HG03469 (cell line): ENCODE results near the gene ANKRD28.
"Not testable (repeated sequence)": the region's sequence is repeated elsewhere in the genome, so short reads cannot be mapped to it uniquely, and the experiment has no call there.

Experiments used
- ATAC-seq: cut with Tn5 transposase; IDR thresholded peaks from one replicate; pipeline ENCODE4 v1.9.1; 2021; ENCODE audit warnings: mild to moderate bottlenecking, moderate library complexity, moderate number of reproducible peaks; ENCODE audit not compliant: unreplicated experiment

ANKRD28 gene

GRCh38 chr3:15797642-15798303 is at the start of gene ANKRD28:
Gene ANKRD28 (minus strand): TSS chr3:15797979. CDS start chr3:15796521, 1,458 bp downstream.
- ATAC-seq: no peak

- no peak for ATAC-seq
Observed at GRCh38 chr3:15847239-15847638, 49.5 kb upstream of the ANKRD28 start.

GRCh38 chr3:15846606-15847005 is 48.8 kb upstream of the ANKRD28 start:
- ATAC-seq: no peak

GRCh38 chr3:15845475-15845874 is 47.7 kb upstream of the ANKRD28 start:
- peak; percentile 48 for ATAC-seq

- ATAC-seq: no peak
Observed at GRCh38 chr3:15844889-15845288, 47.1 kb upstream of the ANKRD28 start.

GRCh38 chr3:15841091-15841973 is 43.6 kb upstream of the ANKRD28 start:
- not testable (repeated sequence) for ATAC-seq

- no peak for ATAC-seq
Observed at GRCh38 chr3:15839568-15839967, 41.8 kb upstream of the ANKRD28 start.

GRCh38 chr3:15831927-15832326 is 34.1 kb upstream of the ANKRD28 start:
- ATAC-seq: no peak

GRCh38 chr3:15825016-15825415 is 27.2 kb upstream of the ANKRD28 start:
- ATAC-seq: no peak

- no peak for ATAC-seq
Observed at GRCh38 chr3:15823092-15823491, 25.3 kb upstream of the ANKRD28 start.

- no peak for ATAC-seq
Observed at GRCh38 chr3:15822281-15822680, 24.5 kb upstream of the ANKRD28 start.

GRCh38 chr3:15820911-15821310 is 23.1 kb upstream of the ANKRD28 start:
- no peak for ATAC-seq

GRCh38 chr3:15819576-15819975 is 21.8 kb upstream of the ANKRD28 start:
- ATAC-seq: no peak

GRCh38 chr3:15819043-15819442 is 21.3 kb upstream of the ANKRD28 start:
- ATAC-seq: no peak

GRCh38 chr3:15815696-15816095 is 17.9 kb upstream of the ANKRD28 start:
- no peak for ATAC-seq

- not testable (repeated sequence) for ATAC-seq
Observed at GRCh38 chr3:15813079-15813478, 15.3 kb upstream of the ANKRD28 start.

GRCh38 chr3:15812183-15812582 is 14.4 kb upstream of the ANKRD28 start:
- no peak for ATAC-seq

GRCh38 chr3:15810702-15811101 is 12.9 kb upstream of the ANKRD28 start:
- ATAC-seq: no peak

- ATAC-seq: no peak
Observed at GRCh38 chr3:15809313-15809712, 11.5 kb upstream of the ANKRD28 start.

- ATAC-seq: no peak
Observed at GRCh38 chr3:15808679-15809310, 11.0 kb upstream of the ANKRD28 start.

GRCh38 chr3:15805756-15806266 is 8.0 kb upstream of the ANKRD28 start:
- ATAC-seq: peak; percentile 59
